22Rv1 (cell line): ENCODE data around the gene RPTOR.

Source experiments
- ZFX ChIP-seq: fragments of 450-650 bp; IDR thresholded peaks from 2 replicates; pipeline ENCODE4 v1.6.1; 2017; ENCODE audit warnings: antibody characterized with exemption, borderline replicate concordance
- TF ChIP-seq, protein P1 (sequence below): fragments of 450-650 bp; IDR thresholded peaks from 2 replicates; pipeline ENCODE4 v1.5.1; 2017; ENCODE audit warnings: mild to moderate bottlenecking

GRCh38 chr17:80795090-80795580, 250.5 kb downstream of the RPTOR start:
- TF ChIP-seq, protein P1, sequence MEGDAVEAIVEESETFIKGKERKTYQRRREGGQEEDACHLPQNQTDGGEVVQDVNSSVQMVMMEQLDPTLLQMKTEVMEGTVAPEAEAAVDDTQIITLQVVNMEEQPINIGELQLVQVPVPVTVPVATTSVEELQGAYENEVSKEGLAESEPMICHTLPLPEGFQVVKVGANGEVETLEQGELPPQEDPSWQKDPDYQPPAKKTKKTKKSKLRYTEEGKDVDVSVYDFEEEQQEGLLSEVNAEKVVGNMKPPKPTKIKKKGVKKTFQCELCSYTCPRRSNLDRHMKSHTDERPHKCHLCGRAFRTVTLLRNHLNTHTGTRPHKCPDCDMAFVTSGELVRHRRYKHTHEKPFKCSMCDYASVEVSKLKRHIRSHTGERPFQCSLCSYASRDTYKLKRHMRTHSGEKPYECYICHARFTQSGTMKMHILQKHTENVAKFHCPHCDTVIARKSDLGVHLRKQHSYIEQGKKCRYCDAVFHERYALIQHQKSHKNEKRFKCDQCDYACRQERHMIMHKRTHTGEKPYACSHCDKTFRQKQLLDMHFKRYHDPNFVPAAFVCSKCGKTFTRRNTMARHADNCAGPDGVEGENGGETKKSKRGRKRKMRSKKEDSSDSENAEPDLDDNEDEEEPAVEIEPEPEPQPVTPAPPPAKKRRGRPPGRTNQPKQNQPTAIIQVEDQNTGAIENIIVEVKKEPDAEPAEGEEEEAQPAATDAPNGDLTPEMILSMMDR, result no peak
- TF ChIP-seq ZFX, result no peak
